ENCODE data around the gene LPIN1. TPM values are rescaled to one million over a fixed set of nuclear protein-coding genes. Genes with fewer than 3 reads are reported as not detected.

The LPIN1 gene
- polyA plus RNA-seq, result 31.1 and 33.6 TPM in 2 replicates

GRCh38 chr2:11746376-11746806, at the start of gene LPIN1:
LPIN1 (plus strand) TSS chr2:11746632; CDS start chr2:11765542, 18,910 bp downstream.

Other genes starting within 250 kb of the LPIN1 start
- 0.32 and 1.4 TPM in 2 replicates for gene GREB1, start 212.6 kb upstream of the LPIN1 start, polyA plus RNA-seq
- 1.7 and 3.4 TPM in 2 replicates for gene NTSR2, start 76.4 kb upstream of the LPIN1 start, polyA plus RNA-seq